ENCODE results near the gene SLCO2B1.

SLCO2B1 gene

GRCh38 chr11:75242722-75243600 is 92.1 kb downstream of the SLCO2B1 start:
- Mint-ChIP-seq H3K4me3 (peak overlapping the region; percentile 81), H3K4me1 (peaks cover 25% of the 10 kb centered on the region), H3K27ac (no peak overlapping the region), H3K9me3 (no peaks in the 10 kb centered on the region), H3K27me3 (ENCODE audit: low read depth, poor library complexity) (peaks cover 77% of the 10 kb centered on the region), H3K36me3 (ENCODE audit: low read depth) (no peaks in the 10 kb centered on the region)
- no peak for DNase-seq
- no peak for TF ChIP-seq CTCF (IDR thresholded peaks at IDR 0.05)

GRCh38 chr11:75244052-75244814 is 93.3 kb downstream of the SLCO2B1 start:
- no peak for TF ChIP-seq CTCF (IDR thresholded peaks at IDR 0.05)
- Mint-ChIP-seq H3K9me3 (no peaks in the 10 kb centered on the region), H3K27ac (no peak overlapping the region), H3K4me1 (peaks cover 33% of the 10 kb centered on the region), H3K27me3 (ENCODE audit: low read depth, poor library complexity) (peaks cover 71% of the 10 kb centered on the region), H3K4me3 (no peak overlapping the region), H3K36me3 (ENCODE audit: low read depth) (no peaks in the 10 kb centered on the region)
- DNase-seq, result no peak

GRCh38 chr11:75245356-75246005 is 94.6 kb downstream of the SLCO2B1 start:
- Mint-ChIP-seq H3K27ac (no peak overlapping the region), H3K9me3 (no peaks in the 10 kb centered on the region), H3K27me3 (ENCODE audit: low read depth, poor library complexity) (peaks cover 59% of the 10 kb centered on the region), H3K36me3 (ENCODE audit: low read depth) (no peaks in the 10 kb centered on the region), H3K4me3 (no peak overlapping the region), H3K4me1 (peaks cover 26% of the 10 kb centered on the region)
- no peak for DNase-seq
- TF ChIP-seq CTCF (IDR thresholded peaks at IDR 0.05), result no peak

GRCh38 chr11:75246006-75246670 is 95.2 kb downstream of the SLCO2B1 start:
- Mint-ChIP-seq H3K9me3 (no peaks in the 10 kb centered on the region), H3K27ac (no peak overlapping the region), H3K4me3 (no peak overlapping the region), H3K4me1 (peaks cover 26% of the 10 kb centered on the region), H3K36me3 (ENCODE audit: low read depth) (no peaks in the 10 kb centered on the region), H3K27me3 (ENCODE audit: low read depth, poor library complexity) (peaks cover 58% of the 10 kb centered on the region)
- no peak for TF ChIP-seq CTCF (IDR thresholded peaks at IDR 0.05)
- peak; percentile 41 for DNase-seq

GRCh38 chr11:75246671-75247350 is 95.9 kb downstream of the SLCO2B1 start:
- H3K36me3 Mint-ChIP-seq (ENCODE audit: low read depth), result no peaks in the 10 kb centered on the region
- H3K4me3 Mint-ChIP-seq, result no peak overlapping the region
- peaks cover 26% of the 10 kb centered on the region for H3K4me1 Mint-ChIP-seq
- TF ChIP-seq CTCF (IDR thresholded peaks at IDR 0.05), result no peak
- no peak for DNase-seq
- peaks cover 56% of the 10 kb centered on the region for H3K27me3 Mint-ChIP-seq (ENCODE audit: low read depth, poor library complexity)
- H3K27ac Mint-ChIP-seq, result no peak overlapping the region
- no peaks in the 10 kb centered on the region for H3K9me3 Mint-ChIP-seq

Data from nephron progenitor cell (in vitro differentiated cells).